ENCODE measurements around the gene ZDHHC21.
"Not testable (repeated sequence)": the region's sequence is repeated elsewhere in the genome, so short reads cannot be mapped to it uniquely, and the experiment has no call there.

Gene ZDHHC21

GRCh38 chr9:14693251-14693861, at the start of gene ZDHHC21:
TSS of gene ZDHHC21 (minus strand) at chr9:14693432. CDS start at chr9:14674340, 19,092 bp downstream.
- no peak for DNase-seq

GRCh38 chr9:14741369-14741768, 48.1 kb upstream of the ZDHHC21 start:
- DNase-seq: no peak

DNA sequence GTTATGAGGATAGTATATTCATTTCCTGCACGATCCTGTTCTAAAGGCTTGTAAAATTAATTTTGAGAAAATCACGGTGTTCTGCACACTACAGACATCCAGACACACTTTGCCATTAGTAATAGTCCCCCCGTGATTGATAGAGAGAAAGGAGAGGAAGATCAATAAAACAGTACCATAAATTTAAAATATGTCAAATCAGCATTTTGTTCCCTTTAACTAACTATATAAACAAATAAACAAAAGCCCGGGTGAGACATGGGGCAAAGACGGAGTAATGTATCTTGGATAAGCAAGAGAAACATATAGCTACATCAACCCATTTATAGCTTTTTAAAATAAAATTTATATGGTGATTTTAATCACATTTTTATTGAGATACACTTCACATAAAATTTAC, 39.9 kb upstream of the ZDHHC21 start:
- no peak for DNase-seq

DNA sequence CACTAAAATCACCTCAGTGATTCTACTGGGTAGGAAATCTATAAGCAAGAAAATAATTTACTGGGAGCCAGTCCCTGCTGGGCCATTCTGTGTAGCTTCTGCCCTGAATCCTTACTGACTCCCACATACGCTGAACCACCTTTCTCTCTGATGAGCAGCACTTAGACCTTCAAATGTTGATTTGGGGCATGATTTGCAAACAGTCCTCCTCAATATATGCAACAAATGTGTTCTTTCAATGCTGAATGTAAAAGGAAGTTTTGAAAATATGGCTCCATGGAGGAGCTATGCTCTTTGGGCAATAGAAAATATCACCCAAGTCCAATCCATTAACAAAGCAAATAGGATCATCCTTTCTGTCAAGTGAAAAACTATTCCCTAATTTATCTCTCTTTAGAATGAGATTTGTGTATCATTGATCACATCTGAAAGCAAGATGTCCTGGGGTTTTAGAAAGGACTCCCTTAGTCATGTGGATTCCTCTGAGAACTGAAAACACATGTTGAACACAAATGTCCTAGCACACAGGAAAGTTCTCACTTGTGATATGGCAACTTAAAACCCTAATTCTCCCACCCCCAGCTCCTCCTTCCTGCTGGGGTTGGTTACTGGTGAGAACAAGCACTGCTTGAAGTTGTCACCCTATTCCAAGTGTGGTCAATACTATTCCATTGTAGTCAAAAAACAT, 38.2 kb upstream of the ZDHHC21 start:
- no peak for DNase-seq

GRCh38 chr9:14730461-14730898, 37.2 kb upstream of the ZDHHC21 start:
- DNase-seq: no peak

GRCh38 chr9:14723301-14723700, 30.1 kb upstream of the ZDHHC21 start:
- DNase-seq: no peak

- no peak for DNase-seq
Measured at GRCh38 chr9:14722391-14723035, 29.3 kb upstream of the ZDHHC21 start, which contains the start of gene CER1. TSS of gene CER1 (minus strand) at chr9:14722733. CDS start at chr9:14722672, 61 bp downstream.

DNA sequence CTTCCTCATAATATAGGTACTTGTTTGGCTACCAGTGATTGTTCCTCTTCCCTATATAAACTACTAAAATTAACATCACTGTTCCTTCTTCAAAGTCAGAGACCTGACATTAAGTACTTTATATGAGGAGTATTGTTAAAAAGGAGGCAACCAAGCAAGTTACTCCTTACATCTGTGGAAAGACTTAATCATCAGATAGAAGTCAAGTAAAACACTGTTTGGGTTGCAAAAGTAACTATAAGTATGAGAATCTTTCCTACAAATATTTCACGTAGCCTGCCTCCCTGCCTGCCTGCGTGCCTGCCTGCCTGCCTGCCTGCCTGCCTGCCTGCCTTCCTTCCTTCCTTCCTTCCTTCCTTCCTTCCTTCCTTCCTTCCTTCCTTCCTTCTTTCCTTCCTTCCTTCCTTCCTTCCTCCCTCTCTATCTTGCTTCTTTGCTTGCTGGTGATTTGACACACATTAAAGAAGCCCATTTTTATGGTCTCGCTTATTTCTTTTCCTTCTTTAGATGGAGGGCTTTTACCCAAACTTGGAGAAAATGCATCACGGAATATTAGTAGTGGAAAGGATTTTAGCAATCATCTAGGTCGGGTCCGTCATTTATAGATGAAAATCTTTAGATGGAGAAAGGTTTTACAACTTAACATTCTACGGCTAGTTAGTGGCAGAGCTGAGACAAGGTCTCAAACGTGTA, 26.1 kb upstream of the ZDHHC21 start:
- DNase-seq: no peak

- DNase-seq: no peak
Measured at GRCh38 chr9:14715102-14715501, 21.9 kb upstream of the ZDHHC21 start.

DNA sequence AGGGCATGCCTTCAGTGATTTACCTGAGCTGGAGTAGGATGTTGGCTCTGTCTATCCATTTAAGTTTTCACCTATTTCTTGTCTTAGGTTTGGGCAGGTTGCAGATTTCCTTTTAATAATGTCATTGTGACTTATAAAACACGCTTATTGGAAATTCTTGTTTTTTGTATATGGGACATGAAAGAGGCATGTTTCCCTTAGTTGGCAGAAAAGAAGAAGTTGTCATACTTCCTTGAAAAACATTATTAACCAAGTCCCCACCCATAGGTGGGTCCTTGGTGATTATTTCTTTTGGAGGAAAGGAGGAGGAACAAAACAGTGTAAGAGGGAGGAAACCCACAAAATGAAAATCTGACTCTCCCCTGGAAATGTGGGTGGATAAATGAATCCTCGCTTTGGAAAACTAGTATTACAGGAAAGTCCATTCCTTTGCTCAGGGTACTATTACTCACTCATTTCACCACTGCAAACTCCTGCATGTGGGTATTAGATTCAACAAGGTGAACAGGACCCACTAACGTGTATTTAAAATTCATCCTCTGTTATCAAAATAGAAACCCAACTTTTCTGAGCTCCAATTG, 20.0 kb upstream of the ZDHHC21 start:
- no peak for DNase-seq

DNA sequence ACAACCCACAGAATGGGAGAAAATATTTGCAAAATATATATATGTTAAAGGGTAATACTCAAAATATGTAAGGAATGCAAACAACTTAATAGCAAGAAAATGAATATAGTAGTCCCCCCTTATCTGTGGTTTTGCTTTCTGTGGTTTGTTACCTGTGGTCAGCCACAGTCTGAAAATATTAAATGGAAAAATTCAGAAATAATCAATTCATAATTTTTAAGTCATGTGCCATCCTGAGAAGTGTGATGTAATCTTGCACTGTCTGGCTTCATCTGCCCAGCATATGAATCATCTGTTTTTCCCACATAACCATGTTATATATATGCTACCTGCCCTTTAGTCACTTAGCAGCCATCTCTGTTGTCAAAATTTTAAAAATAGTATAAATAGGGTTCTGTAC, 17.6 kb upstream of the ZDHHC21 start:
- no peak for DNase-seq

DNA sequence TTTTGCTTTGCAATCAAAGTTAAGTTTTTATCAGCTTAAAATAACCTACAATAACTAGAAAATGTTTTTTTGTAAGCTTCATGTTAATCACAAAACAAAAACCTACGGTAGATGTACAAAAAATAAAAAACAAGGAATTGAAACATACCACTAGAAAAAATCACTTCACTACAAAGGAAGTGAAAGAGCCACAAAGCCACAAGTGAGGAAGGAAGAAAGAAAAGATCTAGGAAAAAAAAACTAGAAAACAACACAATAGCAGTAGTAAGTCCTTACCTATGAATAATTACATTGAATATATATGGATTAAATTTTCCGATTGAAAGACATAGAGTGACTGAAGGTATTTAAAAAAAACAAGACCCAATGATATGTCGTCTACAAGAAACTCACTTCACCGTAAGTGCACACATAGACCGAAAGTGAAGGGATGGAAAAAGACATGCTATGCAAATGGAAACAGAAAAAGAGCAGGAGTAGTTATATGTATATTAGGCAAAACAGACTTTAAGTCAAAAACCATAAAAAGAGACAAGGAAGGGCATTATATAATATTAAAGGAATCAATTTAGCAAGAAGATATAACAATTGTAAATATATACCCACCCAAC, 13.4 kb upstream of the ZDHHC21 start:
- no peak for DNase-seq

GRCh38 chr9:14705079-14705478, 11.8 kb upstream of the ZDHHC21 start:
- DNase-seq: no peak

GRCh38 chr9:14704281-14704680, 11.0 kb upstream of the ZDHHC21 start:
- DNase-seq: no peak

- no peak for DNase-seq
Measured at GRCh38 chr9:14702200-14702720, 9.0 kb upstream of the ZDHHC21 start.

- no peak for DNase-seq
Measured at GRCh38 chr9:14692470-14693250, 572 bp downstream of the ZDHHC21 start.

DNA sequence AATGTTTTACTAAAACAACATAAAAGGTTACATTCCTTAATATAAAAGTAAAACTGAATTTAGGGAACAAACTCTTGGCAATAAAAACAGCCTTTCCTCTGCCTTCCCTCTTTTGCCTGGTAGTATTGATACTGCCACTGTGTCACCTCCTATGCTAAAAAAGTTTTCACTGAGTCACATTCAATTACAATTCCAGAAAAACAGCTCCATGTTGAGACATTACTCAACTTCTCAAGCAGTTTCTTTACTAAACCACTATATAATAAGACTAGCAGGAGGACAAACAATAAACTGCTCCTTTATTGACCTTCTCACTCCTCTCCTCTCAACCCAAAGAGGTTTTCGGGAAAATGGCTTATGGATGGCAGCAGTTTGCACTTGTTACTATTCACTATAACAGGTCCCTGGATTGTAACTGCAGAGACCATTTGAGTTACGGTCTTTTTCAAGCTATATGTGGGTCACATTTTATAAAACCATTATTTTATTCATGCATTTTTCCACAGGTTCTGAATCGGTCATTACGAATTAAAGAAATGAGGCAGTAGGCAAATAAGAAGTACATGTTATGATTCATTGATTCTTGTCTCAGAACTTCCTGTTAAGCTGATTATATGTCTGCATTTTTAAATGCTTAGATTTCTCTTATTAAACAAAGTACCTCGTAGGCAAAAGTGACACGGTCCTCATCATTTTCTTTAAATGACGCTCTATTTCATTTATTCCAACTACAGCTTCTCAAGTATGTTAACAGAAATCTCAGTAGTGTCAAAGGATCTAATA, 2.1 kb downstream of the ZDHHC21 start:
- DNase-seq: no peak

- DNase-seq: no peak
Measured at GRCh38 chr9:14687042-14687719, 6.1 kb downstream of the ZDHHC21 start.

DNA sequence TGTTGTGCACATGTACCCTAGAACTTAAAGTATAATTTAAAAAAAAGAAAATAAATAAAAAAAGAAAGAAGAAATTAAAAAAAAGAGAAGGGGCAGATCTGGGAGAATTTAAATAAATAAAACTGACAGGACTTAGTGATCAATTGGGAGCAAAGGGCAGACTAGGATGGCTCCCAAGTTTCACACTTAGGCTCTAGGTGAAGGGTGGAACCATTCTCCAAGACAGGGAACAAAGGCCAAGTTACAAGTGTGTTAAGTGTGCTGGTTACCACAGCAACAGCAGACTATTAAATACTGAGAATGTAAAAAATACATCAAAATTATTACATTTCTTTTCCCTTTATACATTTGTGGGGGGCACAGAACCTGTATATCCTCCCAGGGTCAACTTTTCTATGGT, 7.1 kb downstream of the ZDHHC21 start:
- no peak for DNase-seq

DNA sequence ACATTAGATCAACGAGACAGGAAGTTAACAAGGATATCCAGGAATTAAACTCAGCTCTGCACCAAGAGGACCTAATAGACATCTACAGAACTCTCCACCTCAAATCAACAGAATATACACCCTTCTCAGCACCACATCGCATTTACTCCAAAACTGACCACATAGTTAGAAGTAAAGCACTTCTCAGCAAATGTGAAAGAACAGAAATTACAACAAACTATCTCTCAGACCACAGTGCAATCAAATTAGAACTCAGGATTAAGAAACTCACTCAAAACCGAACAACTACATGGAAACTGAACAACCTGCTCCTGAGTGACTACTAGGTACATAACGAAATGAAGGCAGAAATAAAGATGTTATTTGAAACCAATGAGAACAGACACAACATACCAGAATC, 10.6 kb downstream of the ZDHHC21 start:
- DNase-seq: not testable (repeated sequence)

Data from T1000 (cell line).